Medulla oblongata (tissue), 1 donor: ENCODE data around the gene POLDIP2.

Experiments
- DNase-seq: peaks from one replicate; pipeline ENCODE4 v3.0.0-alpha.2; 2015; ENCODE audit errors: extremely low spot score

POLDIP2 gene

DNA sequence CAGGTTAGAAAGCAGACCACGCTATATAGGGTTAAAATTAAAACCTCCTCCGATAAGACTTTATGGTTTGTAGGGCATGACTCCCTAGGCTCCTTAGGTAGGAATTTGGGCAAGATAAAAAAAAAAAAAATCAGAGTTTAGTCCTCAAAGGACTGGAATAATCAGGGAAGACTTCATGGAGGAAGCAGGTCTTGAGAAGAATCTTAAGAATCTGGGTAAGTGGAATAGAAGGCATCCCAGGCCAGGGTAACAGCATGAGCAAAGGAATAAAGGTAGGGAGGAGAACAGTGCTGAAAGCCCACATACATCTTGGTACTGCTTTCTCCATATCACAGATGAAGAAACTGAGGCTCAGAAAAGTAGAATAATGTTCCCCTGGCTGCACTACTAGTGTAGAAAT is 33.2 kb upstream of the POLDIP2 start:
- no peak for DNase-seq

DNA sequence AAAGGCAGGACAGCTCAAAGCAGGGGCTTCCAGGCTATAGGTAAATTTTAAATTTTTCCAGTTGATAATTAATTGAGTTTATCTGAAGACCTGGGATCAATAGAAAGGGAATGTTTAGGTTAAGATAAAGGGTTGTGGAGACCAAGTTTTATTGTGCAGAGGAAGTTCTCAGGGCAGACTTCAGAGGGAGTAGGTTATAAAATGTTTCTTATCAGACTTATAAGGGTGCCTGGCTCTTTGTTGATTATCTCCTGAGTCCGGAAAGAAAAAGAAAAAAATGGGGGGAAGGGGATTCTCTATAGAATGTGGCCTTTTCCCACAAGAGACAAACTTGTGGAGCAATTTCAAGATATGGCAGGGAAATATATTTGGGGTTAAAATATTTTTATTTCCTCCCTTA is 32.8 kb upstream of the POLDIP2 start:
- no peak for DNase-seq

DNA sequence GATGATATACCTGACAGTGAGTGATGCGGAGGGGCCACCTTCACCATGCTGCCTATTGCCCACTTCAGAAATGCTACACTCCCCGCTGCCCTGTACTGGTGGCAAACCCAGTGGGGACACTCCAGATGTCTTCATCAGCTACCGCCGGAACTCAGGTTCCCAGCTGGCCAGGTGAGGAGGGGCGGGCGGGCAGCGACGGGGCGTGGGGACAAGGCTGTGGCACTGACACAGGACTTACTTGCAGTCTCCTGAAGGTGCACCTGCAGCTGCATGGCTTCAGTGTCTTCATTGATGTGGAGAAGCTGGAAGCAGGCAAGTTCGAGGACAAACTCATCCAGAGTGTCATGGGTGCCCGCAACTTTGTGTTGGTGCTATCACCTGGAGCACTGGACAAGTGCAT is 30.8 kb upstream of the POLDIP2 start:
- DNase-seq: no peak

DNA sequence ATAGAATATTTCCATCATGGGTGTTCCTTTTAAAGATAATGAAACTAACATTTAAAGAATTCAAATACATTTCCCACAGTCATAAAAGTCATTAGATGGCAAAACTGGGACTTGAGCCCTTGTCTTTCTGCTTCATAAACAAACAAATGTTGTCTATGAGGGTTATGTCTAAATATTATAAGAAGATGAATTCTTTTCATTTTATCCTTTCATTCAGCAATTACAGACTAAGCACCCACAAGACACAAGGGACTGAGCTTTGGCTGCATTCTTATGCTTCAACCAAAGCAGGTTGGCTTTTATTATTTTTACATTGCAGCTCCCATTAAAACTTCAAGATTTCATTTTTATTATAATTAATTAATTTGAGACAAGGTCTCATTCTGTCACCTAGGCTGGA is 29.1 kb upstream of the POLDIP2 start:
- DNase-seq: no peak

DNA sequence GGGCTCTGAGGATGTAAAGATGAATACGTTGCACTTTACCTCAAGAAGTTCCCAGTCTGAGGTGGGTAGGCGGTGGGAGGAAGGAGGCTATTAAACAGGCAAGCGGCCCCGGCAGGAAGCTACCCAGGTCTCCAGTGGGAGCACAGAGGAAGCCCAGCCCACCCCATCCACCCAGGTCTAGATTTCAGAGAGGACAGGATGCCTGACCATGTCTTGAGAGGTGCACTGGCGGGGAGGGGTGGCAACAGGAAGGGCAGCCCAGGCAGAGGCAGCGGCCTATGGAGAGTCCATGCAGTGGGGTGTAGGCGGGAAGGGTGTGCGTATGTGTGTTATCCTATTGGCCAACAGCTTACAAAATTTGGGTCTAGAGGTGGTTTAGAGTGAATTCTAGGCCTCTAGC is 28.1 kb upstream of the POLDIP2 start:
- DNase-seq: no peak

DNA sequence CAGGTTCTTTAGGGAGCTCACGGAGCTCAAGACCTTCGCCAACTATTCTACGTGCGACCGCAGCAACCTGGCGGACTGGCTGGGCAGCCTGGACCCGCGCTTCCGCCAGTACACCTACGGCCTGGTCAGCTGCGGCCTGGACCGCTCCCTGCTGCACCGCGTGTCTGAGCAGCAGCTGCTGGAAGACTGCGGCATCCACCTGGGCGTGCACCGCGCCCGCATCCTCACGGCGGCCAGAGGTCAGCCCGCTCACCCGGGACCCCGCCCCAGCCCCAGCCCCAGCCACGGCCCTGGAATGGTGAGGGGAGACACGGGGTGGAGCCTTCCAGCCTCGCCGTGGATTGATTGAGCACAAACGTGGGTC is 27.7 kb upstream of the POLDIP2 start:
- DNase-seq: no peak

DNA sequence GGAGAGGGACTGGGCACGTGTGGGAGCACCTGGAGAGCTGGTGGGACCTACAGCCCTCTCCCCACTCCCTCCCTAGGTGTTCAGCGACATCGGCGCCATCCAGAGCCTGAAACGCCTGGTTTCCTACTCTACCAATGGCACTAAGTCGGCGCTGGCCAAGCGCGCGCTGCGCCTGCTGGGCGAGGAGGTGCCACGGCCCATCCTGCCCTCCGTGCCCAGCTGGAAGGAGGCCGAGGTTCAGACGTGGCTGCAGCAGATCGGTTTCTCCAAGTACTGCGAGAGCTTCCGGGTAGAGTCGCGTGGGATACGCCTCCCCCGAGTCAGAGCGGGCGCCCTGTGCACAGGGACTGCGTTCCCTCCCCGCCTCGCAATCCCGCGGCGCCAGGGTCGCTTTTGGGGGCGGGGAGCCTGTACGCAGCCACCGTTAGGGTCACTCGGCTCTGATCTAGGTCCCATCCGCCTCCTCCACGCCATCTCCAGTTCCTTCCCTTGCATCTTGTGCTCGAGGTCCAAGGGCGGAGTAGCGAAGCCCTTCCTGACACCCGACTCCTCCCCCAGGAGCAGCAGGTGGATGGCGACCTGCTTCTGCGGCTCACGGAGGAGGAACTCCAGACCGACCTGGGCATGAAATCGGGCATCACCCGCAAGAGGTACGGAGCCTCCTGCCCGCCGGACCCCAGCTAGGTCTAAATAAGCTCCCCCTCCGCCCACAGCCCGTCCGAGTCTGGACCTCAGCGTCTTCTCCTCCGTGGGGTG is 27.1 kb upstream of the POLDIP2 start:
- DNase-seq: no peak

DNA sequence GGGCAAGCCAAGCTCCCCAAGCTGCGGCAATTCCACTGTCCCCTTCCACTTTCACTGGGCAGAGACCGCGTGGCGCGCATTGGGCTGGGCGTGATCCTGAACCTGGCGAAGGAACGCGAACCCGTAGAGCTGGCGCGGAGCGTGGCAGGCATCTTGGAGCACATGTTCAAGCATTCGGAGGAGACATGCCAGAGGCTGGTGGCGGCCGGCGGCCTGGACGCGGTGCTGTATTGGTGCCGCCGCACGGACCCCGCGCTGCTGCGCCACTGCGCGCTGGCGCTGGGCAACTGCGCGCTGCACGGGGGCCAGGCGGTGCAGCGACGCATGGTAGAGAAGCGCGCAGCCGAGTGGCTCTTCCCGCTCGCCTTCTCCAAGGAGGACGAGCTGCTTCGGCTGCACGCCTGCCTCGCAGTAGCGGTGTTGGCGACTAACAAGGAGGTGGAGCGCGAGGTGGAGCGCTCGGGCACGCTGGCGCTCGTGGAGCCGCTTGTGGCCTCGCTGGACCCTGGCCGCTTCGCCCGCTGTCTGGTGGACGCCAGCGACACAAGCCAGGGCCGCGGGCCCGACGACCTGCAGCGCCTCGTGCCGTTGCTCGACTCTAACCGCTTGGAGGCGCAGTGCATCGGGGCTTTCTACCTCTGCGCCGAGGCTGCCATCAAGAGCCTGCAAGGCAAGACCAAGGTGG is 24.0 kb upstream of the POLDIP2 start:
- no peak for DNase-seq

DNA sequence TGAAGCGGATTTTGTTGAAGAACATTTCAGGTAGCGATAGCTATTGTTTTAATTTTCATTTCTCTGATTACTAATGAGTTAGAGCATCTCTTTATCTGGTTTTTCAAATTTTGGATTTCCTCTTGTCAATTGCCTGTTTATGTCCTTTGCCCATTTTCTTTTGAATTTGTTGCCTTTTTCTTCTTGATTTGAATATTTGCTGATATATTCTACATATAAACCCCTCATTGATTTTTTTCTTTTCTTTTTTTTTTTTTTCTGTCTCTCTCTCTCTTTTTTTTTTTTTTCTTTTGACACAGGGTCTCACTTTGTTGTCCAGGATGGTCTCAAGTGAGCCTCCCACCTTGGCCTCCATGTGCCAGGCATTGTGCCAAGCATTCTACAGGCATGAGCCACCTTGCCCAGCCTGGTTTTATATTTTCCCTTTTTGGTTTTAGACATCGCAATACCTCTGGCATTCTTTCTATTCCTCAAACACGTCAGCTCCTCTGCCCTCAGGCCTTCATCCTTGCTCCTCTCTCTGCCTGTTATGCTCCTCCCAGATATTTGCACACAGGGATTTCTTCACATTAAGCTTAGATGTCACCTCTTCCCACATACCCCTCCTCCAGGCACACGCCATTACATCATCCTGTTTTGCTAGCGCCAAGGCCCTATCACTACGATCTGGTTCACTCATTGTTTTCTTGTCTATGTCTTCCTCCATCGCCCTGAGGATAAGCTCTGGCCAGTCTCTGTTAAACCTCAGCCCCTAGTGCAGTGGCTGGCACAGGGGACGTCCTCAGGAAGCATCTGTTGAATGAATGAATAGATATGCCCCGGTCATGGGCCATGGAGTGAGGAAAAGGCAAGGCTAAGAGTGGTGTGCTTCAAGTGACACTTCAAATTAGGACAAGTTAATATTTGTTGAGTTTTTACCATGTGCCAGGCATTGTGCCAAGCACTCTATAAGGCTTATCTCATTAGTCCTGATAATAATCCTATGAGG is 22.8 kb upstream of the POLDIP2 start:
- DNase-seq: no peak

DNA sequence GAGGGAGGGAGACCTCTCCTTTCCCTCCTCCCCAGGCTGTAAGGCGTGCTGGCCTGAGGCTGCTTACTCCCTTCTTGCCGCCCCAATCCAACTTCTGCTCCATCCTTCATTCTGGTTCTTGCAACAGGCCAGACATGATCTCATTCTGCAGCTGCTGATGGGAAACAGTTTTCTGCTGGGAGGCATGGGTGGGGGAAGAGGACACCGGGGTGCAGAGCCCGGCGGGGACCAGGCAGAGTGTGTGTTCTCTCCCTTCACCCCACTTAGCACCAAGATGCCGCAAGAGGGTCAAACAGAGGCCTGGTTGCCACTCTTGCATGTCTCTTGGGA is 15.6 kb upstream of the POLDIP2 start:
- no peak for DNase-seq

DNA sequence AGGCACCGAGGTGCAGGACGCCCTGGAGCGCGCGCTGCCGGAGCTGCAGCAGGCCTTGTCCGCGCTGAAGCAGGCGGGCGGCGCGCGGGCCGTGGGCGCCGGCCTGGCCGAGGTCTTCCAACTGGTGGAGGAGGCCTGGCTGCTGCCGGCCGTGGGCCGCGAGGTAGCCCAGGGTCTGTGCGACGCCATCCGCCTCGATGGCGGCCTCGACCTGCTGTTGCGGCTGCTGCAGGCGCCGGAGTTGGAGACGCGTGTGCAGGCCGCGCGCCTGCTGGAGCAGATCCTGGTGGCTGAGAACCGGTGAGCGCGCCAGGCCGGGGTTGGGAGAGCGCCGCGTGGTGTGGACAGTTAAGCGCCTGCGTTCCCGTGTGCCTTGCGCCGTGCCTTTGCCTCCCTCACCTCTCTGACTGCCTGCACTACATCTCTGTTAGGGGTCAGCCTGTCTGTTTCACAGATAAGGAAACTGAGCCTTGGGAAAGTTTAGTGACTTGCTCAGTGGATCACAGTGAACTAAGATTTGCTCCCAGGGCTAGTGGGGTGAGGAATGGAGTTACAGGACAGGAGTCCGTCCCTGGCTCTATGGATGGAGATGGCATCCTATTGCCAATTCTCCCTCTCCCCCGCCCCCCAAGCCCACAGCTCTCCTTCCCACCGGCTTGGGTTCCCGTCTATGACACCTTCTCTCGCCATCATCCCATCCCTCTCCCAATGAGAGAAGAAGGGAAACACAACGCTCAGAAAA is 15.0 kb upstream of the POLDIP2 start:
- DNase-seq: no peak

DNA sequence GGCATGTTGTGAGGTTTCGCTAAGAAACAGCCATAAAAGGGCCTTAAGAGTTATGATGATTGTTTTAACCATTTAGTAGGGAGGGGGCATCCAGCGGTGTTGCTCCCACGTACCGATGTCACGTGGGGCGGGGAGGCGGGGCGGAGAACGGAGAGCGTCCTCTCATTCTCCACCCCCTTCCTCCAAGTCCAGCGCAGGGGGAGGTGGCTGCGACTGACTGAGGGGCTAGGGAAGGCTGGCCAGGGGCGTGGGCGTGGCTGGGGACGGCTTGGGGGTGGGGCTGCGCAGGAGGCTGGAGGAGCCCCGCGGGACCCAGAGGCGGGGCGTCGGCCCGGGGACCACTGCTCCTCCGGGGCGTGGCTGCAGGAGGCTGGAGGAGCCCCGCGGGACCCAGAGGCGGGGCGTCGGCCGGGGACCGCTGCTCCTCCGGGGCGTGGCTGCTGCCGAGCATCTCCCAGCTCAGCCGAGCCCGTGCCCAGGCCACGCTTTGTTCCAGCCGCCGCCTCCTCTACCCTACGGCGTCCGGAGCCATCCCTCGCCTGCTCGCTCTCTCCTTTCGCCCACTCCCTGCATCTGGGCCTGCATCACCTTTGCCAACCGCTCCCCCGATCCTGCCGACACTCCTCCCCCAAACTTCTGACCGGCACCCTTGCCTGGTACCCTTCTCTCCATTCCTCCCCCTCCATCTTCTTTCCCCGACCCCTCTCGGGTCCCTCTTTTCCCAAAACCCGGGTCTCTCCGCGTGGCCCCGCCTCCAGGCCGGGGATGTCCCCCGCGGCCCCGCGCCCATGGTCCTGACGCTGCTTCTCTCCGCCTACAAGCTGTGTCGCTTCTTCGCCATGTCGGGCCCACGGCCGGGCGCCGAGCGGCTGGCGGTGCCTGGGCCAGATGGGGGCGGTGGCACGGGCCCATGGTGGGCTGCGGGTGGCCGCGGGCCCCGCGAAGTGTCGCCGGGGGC is 14.2 kb upstream of the POLDIP2 start, which contains the start of gene SARM1:
Gene SARM1 (plus strand): TSS at position 450 of the 958 bp plus-strand sequence. CDS start 339 bp downstream, at position 789.
- peak; percentile 83 for DNase-seq

DNA sequence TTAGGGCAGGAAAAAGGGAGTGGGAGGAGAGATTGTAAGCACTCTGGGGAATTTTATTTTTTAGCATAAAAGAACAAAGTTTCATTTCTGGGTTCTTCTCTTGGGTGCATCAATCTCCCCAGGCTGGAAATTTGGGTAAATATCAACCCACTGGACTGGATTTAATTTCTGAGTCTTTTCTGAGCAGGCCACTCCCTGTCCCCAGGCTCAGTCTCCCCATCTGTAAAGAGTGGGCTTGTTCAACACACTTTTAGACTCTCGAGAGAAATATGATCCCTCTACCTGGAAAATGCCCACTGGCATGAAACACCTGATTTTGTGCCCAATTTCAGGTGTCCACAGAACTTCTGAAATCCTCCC is 13.4 kb upstream of the POLDIP2 start:
- peak; percentile 11 for DNase-seq

DNA sequence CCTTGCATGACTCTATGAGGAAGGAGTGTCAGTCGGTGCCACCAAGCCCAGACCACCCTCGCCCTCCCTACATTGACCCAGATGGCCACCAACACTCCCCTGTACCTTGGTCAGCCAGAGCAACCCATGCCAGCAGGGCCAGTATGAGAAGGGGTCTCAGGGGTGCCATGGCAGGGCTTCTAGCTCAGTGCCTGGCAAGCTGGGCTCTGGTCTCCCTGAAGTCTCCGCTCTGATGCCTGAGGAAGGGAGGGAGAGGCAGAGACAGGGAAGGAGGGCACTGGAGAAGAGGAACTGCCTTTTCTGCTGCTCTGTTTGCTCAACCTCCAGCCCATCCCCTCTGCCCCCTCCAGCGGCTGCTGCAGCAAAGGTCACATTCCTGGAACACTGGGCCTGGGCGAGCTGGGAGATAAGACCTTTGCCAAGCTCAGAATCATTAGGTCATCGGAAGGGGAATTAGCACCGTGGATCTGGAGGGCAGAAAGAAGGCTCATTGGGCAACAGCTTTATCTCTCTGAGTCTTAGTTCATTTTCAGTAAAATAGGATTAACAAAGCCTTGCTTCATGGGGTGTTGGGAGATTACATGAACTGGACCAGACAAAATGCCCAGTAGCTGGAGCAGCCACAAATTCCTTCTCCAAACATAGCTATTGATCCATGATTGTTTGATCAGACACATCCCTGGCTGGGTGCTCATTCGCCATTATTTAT is 12.9 kb upstream of the POLDIP2 start, which contains the start of gene VTN:
Gene VTN (minus strand): TSS at position 273 of the 709 bp plus-strand sequence. CDS start 104 bp downstream, at position 169.
- DNase-seq: peak; percentile 6

DNA sequence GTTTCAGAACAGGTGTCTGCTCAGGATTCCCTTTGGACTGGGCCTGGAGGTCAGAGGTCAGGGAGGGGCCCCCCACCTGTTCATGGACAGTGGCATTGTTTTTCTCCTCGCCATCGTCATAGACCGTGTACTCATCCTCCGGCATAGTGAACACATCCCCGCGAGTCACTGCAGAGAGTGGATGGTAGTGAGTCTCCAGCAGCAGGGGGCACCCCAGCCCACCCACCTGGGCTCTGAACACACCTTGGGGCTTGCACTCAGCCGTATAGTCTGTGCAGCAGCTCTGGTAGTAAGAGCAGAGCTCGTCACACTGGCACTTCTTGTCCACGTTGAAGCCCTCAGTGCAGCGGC is 12.3 kb upstream of the POLDIP2 start:
- no peak for DNase-seq

DNA sequence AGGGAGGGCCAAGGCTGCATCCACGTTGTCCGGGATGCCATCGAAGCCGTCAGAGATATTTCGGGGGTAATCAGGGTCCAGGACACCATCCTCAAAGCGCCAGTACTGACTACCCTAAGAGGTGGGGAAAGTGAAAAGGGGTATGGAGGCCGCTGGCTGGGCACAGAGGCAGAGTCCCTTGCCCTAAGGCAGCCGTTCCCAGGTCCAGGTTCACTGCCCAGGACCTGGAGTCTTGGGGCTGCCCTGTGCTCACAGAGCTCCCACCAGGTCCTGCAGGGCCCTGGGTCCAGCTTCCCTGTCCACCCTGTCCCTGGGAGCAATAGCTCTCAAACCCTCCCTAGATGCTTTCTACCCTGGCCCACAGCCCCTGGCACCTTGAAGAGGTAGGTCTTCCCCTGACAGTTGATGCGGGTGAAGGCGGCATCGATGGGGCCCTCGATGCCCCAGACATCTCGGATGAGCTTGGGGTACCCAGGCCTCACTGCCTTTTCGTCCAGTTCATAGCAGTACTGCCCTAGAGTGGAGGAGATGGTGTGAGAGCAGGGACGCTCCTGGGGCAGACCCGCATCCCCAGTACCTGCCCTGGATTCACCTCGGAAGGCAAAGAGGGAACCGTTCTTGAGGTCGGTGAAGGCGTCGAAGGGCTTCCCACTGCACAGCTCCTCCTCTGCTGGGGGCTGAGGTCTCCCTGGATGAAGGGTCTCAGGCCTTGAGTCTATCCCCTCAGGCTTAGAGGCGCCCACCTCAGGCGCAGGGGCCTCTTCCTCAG is 11.8 kb upstream of the POLDIP2 start:
- DNase-seq: no peak

DNA sequence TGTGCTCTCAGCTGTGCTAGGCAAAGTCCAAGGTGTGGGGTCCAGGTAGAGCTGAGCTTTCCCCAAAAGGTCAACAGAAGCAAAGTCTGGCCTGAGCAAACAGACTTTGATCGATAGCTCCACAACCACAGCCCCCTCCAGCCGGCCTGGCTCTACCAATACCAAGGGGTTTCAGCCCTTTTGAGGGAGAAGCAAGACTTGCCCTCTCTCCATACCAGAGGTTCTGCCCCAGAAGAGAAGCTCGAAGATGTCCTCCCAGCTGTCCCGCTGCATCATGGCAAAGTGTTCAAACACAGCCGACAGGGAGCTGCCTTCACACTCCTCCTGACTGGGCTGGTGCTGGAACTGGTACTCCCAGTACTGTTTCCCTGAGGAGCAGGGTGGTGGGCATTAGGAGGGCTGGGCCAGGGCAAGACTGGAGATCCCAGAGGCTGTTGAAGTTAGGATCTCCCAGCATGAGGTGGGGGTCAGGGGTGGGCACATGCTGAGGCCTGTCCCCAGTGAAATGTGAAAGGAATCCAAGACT is 11.0 kb upstream of the POLDIP2 start:
- DNase-seq: no peak

DNA sequence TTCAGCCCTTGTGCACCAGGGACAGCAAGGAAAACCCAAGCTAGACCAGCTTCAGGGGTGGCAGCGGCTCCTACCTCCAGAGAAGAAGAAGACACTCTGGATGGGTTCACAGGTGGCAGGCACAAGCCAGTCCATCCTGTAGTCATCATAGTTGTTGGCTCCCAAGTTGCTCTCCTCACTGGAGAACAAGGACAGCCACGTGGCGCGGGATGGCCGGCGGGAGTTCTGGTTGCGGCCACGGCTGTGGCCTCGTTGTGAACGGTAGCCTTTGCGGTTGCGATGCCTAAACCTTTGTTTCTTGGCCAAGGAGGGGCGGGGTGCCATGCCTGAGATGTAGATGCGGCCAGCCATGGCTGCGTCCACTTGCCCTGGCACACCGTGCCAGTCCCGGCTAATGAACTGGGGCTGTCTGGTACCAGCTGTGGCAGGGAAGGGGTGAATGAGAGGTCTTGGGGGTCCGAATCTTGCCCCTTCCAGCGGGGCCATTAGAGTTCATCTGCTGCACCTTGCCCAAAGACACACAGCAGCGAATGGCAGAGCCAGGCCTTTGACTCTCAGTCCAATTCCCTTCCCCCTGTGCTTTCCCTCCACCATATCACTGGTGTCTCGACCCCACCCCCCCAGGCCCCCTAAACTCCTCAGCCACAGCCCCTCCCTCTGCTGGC is 10.4 kb upstream of the POLDIP2 start:
- no peak for DNase-seq
